ENCODE measurements around the gene TRAF3IP3. TPM values are rescaled to one million over a fixed set of nuclear protein-coding genes. Genes with fewer than 3 reads are reported as not detected.

Gene TRAF3IP3
- total and polyA plus RNA-seq, 2 experiments from 2014 or later, result 0.13 to 0.16 TPM

- Histone ChIP-seq H3K27ac (no peak overlapping the region), H4K20me1 (ENCODE audit: insufficient read depth, poor library complexity, severe bottlenecking) (no peaks in the 10 kb centered on the region), H3K79me2 (no peaks in the 10 kb centered on the region), H3K9me2 (replicated peaks; ENCODE audit: insufficient read depth) (no peaks in the 10 kb centered on the region), H3K27me3 (no peaks in the 10 kb centered on the region), H3K4me1 (ENCODE audit: insufficient read depth) (no peaks in the 10 kb centered on the region), H3K36me3 (replicated peaks; ENCODE audit: insufficient read depth, low read depth) (no peaks in the 10 kb centered on the region), H3K4me2 (no peak overlapping the region), H3K4me3 (no peak overlapping the region), H2AFZ (no peak overlapping the region), H3K9me3 (ENCODE audit: low read depth) (no peaks in the 10 kb centered on the region)
- WGBS (ENCODE audit: low lambda C conversion rate, missing lambda C conversion rate), result 80% methylated on average over 8 of the region's 8 CpGs
- TF ChIP-seq CTCF (IDR thresholded peaks at IDR 0.05; ENCODE audit: poor library complexity), result no peak
- TF ChIP-seq EZH2 (IDR thresholded peaks at IDR 0.05; ENCODE audit: borderline replicate concordance), result no peak
- no peak for TF ChIP-seq EZH2phosphoT487 (IDR thresholded peaks at IDR 0.05; ENCODE audit: low read depth, severe bottlenecking, unreplicated experiment)
- no peak for DNase-seq (ENCODE audit: low spot score)
These were observed 13.3 kb upstream of the TRAF3IP3 start for GRCh38 chr1:209742409-209743144.

DNA sequence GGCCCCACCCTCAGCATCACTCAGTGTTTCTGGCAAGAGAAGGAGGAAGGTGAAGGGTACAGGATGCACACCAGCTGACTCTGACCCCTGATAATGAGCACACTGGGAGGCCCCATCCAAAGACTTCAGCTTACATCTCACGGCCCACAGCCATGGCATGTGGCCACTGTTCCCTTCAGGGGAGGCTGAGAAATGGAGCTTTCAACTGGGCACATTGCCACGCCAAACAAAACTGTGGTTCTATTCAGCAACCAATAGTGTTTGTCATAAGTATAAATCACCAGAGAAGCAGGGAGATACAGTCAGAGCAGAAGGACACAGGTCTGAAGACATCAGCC lies 12.7 kb upstream of the TRAF3IP3 start:
- H3K4me1 ChIP-seq (ENCODE audit: insufficient read depth), result no peaks in the 10 kb centered on the region
- no peaks in the 10 kb centered on the region for H3K9me2 ChIP-seq (replicated peaks; ENCODE audit: insufficient read depth)
- no peak for DNase-seq (ENCODE audit: low spot score)
- H3K9me3 ChIP-seq (ENCODE audit: low read depth), result no peaks in the 10 kb centered on the region
- no peaks in the 10 kb centered on the region for H3K27me3 ChIP-seq
- no peak overlapping the region for H3K4me2 ChIP-seq
- no peak overlapping the region for H2AFZ ChIP-seq
- TF ChIP-seq EZH2phosphoT487 (IDR thresholded peaks at IDR 0.05; ENCODE audit: low read depth, severe bottlenecking, unreplicated experiment), result no peak
- TF ChIP-seq EZH2 (IDR thresholded peaks at IDR 0.05; ENCODE audit: borderline replicate concordance), result no peak
- no peak for TF ChIP-seq CTCF (IDR thresholded peaks at IDR 0.05; ENCODE audit: poor library complexity)
- no peak overlapping the region for H3K4me3 ChIP-seq
- H3K27ac ChIP-seq, result no peak overlapping the region
- no peaks in the 10 kb centered on the region for H3K79me2 ChIP-seq
- H4K20me1 ChIP-seq (ENCODE audit: insufficient read depth, poor library complexity, severe bottlenecking), result no peaks in the 10 kb centered on the region
- H3K36me3 ChIP-seq (replicated peaks; ENCODE audit: insufficient read depth, low read depth), result no peaks in the 10 kb centered on the region
- WGBS (ENCODE audit: low lambda C conversion rate, missing lambda C conversion rate), result 83% methylated on average over 2 of the region's 2 CpGs

DNA sequence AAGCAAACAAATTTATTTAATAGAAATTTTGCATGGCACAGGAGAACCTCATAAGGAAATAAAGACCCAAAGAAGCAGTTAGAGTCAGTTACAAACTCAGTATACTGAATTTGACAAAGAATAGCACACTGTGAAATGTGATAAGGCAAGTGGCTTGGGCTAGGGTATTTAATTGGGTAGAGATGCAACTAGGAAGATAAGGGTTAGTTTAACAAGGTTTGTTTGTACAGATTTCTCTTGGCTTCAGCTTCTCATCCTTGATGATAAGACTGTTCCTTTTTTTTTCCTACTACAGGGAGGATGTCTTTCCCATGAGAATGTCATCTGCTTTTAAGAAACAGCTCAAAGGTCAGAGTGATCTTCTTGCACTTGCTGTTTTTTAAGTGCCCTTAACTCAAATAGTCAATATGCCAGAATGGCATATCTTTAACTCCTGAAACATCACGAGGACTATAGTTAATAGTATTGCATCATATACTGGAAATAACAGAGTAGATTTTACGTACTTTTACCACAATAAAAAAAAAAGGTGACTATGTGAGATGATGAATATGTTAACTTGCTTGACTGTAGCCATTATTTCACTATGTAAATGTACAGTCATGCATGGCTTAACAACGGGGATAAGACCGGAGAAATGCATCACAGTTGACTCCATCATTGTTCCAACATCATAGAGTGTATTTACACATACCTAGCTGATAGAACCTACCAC lies 9.2 kb upstream of the TRAF3IP3 start:
- no peaks in the 10 kb centered on the region for H3K9me3 ChIP-seq (ENCODE audit: low read depth)

More for the DNA sequence above, 9.2 kb upstream of the TRAF3IP3 start:
- Histone ChIP-seq H3K4me1 (ENCODE audit: insufficient read depth) (no peaks in the 10 kb centered on the region), H3K27me3 (no peaks in the 10 kb centered on the region), H3K9me2 (replicated peaks; ENCODE audit: insufficient read depth) (no peaks in the 10 kb centered on the region), H4K20me1 (ENCODE audit: insufficient read depth, poor library complexity, severe bottlenecking) (no peaks in the 10 kb centered on the region), H2AFZ (no peak overlapping the region), H3K4me2 (no peak overlapping the region), H3K4me3 (no peak overlapping the region), H3K79me2 (no peaks in the 10 kb centered on the region), H3K36me3 (replicated peaks; ENCODE audit: insufficient read depth, low read depth) (no peaks in the 10 kb centered on the region), H3K27ac (peak overlapping the region; percentile 22)
- no peak for DNase-seq (ENCODE audit: low spot score)
- WGBS (ENCODE audit: low lambda C conversion rate, missing lambda C conversion rate), result 57% methylated on average over 4 of the region's 4 CpGs
- TF ChIP-seq EZH2phosphoT487 (IDR thresholded peaks at IDR 0.05; ENCODE audit: low read depth, severe bottlenecking, unreplicated experiment) (no peak), EZH2 (IDR thresholded peaks at IDR 0.05; ENCODE audit: borderline replicate concordance) (no peak), CTCF (IDR thresholded peaks at IDR 0.05; ENCODE audit: poor library complexity) (no peak)

All from hepatocyte (in vitro differentiated cells).